HG02870 (cell line): ENCODE results near the gene PAGE3.

Experiments
- ATAC-seq: cut with Tn5 transposase; IDR thresholded peaks from one replicate; pipeline ENCODE4 v1.9.1; 2021; ENCODE audit warnings: mild to moderate bottlenecking, moderate library complexity; ENCODE audit not compliant: unreplicated experiment

Gene PAGE3

GRCh38 chrX:55264816-55265215 lies at the start of gene PAGE3:
TSS of gene PAGE3 (minus strand) at chrX:55264916. CDS start at chrX:55263903, 1,013 bp downstream.
- no peak for ATAC-seq

GRCh38 chrX:55312655-55313054 lies 47.9 kb upstream of the PAGE3 start:
- no peak for ATAC-seq

- ATAC-seq, result no peak
These were observed 26.2 kb upstream of the PAGE3 start for GRCh38 chrX:55290963-55291362.

GRCh38 chrX:55279832-55280231 lies 15.1 kb upstream of the PAGE3 start:
- no peak for ATAC-seq

- no peak for ATAC-seq
These were observed 3.9 kb downstream of the PAGE3 start for GRCh38 chrX:55260806-55261205.

- ATAC-seq, result no peak
These were observed 11.2 kb downstream of the PAGE3 start for GRCh38 chrX:55253528-55253927.

GRCh38 chrX:55240788-55241340 lies 23.9 kb downstream of the PAGE3 start:
- ATAC-seq, result no peak

- ATAC-seq, result no peak
These were observed 44.5 kb downstream of the PAGE3 start, which contains the start of gene PAGE5 for GRCh38 chrX:55220119-55220794. TSS of gene PAGE5 (plus strand) at chrX:55220346. CDS start at chrX:55221383, 1,037 bp downstream.

- ATAC-seq, result no peak
These were observed 51.3 kb downstream of the PAGE3 start for GRCh38 chrX:55213381-55213780.

- ATAC-seq, result no peak
These were observed 53.6 kb downstream of the PAGE3 start for GRCh38 chrX:55210931-55211677.
